GM18498 (cell line): ENCODE measurements around the gene TMEM91.
"Not testable (repeated sequence)": the region's sequence is repeated elsewhere in the genome, so short reads cannot be mapped to it uniquely, and the experiment has no call there.

Experiments
- ATAC-seq: cut with Tn5 transposase; IDR thresholded peaks from one replicate; pipeline ENCODE4 v1.9.1; 2021; ENCODE audit warnings: mild to moderate bottlenecking, moderate library complexity; ENCODE audit not compliant: unreplicated experiment

TMEM91 gene

GRCh38 chr19:41352609-41353465 lies 23.5 kb upstream of the TMEM91 start:
- no peak for ATAC-seq

- ATAC-seq, result peak; percentile 49
Observed at GRCh38 chr19:41353466-41354342, 22.6 kb upstream of the TMEM91 start, which contains the start of gene TGFB1. Gene TGFB1 (minus strand): TSS chr19:41353922. CDS start chr19:41353044, 878 bp downstream.

GRCh38 chr19:41354343-41354953 lies 21.9 kb upstream of the TMEM91 start:
- no peak for ATAC-seq

GRCh38 chr19:41355035-41355434 lies 21.3 kb upstream of the TMEM91 start:
- ATAC-seq, result no peak

- no peak for ATAC-seq
Observed at GRCh38 chr19:41355802-41356201, 20.5 kb upstream of the TMEM91 start.

GRCh38 chr19:41356984-41357739 lies 19.2 kb upstream of the TMEM91 start:
- ATAC-seq, result no peak

GRCh38 chr19:41357746-41358145 lies 18.6 kb upstream of the TMEM91 start:
- no peak for ATAC-seq

- no peak for ATAC-seq
Observed at GRCh38 chr19:41359741-41360140, 16.6 kb upstream of the TMEM91 start.

GRCh38 chr19:41362143-41362847 lies 14.0 kb upstream of the TMEM91 start:
- ATAC-seq, result no peak

GRCh38 chr19:41363371-41363752 lies 13.0 kb upstream of the TMEM91 start:
- ATAC-seq, result no peak

GRCh38 chr19:41363753-41364523 lies 12.4 kb upstream of the TMEM91 start, which contains the start of gene B9D2:
Gene B9D2 (minus strand): TSS chr19:41364149. CDS start chr19:41363519, 630 bp downstream.
- peak; percentile 90 for ATAC-seq

GRCh38 chr19:41364524-41365391 lies 11.6 kb upstream of the TMEM91 start:
- ATAC-seq, result no peak

GRCh38 chr19:41366089-41366488 lies 10.2 kb upstream of the TMEM91 start:
- ATAC-seq, result no peak

GRCh38 chr19:41367848-41368301 lies 8.5 kb upstream of the TMEM91 start:
- ATAC-seq, result no peak

GRCh38 chr19:41369769-41370168 lies 6.6 kb upstream of the TMEM91 start:
- no peak for ATAC-seq

- ATAC-seq, result not testable (repeated sequence)
Observed at GRCh38 chr19:41371119-41371518, 5.2 kb upstream of the TMEM91 start.

- no peak for ATAC-seq
Observed at GRCh38 chr19:41371541-41371940, 4.8 kb upstream of the TMEM91 start.

- ATAC-seq, result no peak
Observed at GRCh38 chr19:41372501-41372900, 3.8 kb upstream of the TMEM91 start.
